Right atrium auricular region (tissue), 2 donors: Measurements from ENCODE around the gene ZNRF2. TPM values are rescaled to one million over a fixed set of nuclear protein-coding genes. Genes with fewer than 3 reads are reported as not detected.

ENCODE experiments used
- DNase-seq: peaks from one replicate; pipeline ENCODE4 v3.0.0-alpha.2; 2019; ENCODE audit warnings: low spot score
- H3K27ac ChIP-seq, 2 donors: fragments of 200-600 bp; sonication (generic); 1 replicate in 1 of 2; 2 replicates in 1 of 2; pipeline ENCODE4 v1.5.1; 2016 to 2019
- H3K27me3 ChIP-seq, 2 donors: fragments of 200-600 bp; sonication (generic); one replicate each; pipeline versions ENCODE4 v1.5.1 to v1.6.0; 2017 to 2019
- H3K36me3 ChIP-seq: fragments of 200-600 bp; sonication (generic); one replicate; pipeline ENCODE4 v1.5.1; 2016
- H3K4me1 ChIP-seq, 2 donors: fragments of 200-600 bp; sonication (generic); one replicate each; pipeline versions ENCODE4 v1.5.1 to v1.6.0; 2017 to 2019
- H3K4me3 ChIP-seq, 2 donors: fragments of 200-600 bp; sonication (generic); 1 replicate in 1 of 2; 2 replicates in 1 of 2; pipeline ENCODE4 v1.5.1; 2017 to 2019; ENCODE audit warnings: mild to moderate bottlenecking in 1 of 2, moderate library complexity in 1 of 2
- H3K9me3 ChIP-seq, 2 donors: fragments of 200-600 bp; sonication (generic); one replicate each; pipeline ENCODE4 v1.5.1; 2019
- total RNA-seq, 2 donors: library from RNA; depleted of rRNA; stranded (reverse); fragments of >200 nt; gene quantifications; one replicate each; pipeline ENCODE4 v1.1.0, GENCODE V29; 2016
- TF ChIP-seq, protein P1 (sequence below), 2 donors: fragments of 200-600 bp; sonication (generic); IDR thresholded peaks; one replicate each; pipeline ENCODE4 v1.5.1; 2019; ENCODE audit warnings: antibody characterized with exemption in 2 of 2

Gene ZNRF2
- total RNA-seq, 2 donors from 2014 or later, result 7.6 to 9.7 TPM

DNA sequence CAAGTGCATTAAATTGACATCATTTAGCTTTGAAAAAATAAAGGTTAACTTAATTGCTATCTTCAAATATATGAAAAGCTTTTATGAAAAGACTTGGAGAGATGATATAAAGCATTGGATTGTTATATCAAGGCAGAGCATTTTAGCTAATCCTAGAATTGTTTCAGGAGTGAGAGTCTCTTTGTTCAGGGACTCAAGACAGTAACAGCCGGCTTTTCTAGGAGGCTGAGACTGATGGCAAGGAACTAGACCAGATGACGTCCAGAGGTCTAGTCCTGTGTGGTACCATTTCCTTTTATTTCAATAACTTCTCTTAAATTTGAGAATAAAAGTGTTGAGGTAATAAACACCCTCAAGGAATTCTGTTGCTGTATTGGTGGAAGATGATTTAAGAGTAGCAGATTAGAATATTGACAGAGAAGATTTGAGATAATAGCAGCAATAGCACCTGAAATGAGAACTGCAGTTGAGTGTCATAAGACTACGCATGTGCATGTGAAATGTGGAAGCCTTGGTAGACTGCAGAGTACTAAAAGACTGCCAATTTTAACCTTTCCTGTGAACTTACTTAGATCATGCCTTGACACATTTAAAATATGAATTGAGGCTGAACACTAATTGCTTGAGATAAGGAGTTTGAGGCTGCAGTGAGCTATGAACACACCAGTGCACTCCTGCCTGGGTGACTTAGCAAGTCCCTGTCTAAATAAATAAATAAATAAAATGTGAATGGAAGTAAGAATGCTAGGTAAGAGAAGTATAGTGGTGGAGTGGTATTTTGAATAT is 79.6 kb downstream of the ZNRF2 start:
- TF ChIP-seq, protein P1, sequence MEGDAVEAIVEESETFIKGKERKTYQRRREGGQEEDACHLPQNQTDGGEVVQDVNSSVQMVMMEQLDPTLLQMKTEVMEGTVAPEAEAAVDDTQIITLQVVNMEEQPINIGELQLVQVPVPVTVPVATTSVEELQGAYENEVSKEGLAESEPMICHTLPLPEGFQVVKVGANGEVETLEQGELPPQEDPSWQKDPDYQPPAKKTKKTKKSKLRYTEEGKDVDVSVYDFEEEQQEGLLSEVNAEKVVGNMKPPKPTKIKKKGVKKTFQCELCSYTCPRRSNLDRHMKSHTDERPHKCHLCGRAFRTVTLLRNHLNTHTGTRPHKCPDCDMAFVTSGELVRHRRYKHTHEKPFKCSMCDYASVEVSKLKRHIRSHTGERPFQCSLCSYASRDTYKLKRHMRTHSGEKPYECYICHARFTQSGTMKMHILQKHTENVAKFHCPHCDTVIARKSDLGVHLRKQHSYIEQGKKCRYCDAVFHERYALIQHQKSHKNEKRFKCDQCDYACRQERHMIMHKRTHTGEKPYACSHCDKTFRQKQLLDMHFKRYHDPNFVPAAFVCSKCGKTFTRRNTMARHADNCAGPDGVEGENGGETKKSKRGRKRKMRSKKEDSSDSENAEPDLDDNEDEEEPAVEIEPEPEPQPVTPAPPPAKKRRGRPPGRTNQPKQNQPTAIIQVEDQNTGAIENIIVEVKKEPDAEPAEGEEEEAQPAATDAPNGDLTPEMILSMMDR (IDR thresholded peaks at IDR 0.05), result no peak
- H3K4me3 ChIP-seq, result no peak overlapping the region
- H3K27ac ChIP-seq, result no peak overlapping the region
- no peaks in the 10 kb centered on the region for H3K9me3 ChIP-seq
- H3K27me3 ChIP-seq, result no peaks in the 10 kb centered on the region
- no peaks in the 10 kb centered on the region for H3K36me3 ChIP-seq
- DNase-seq, result no peak
- H3K4me1 ChIP-seq, result no peaks in the 10 kb centered on the region

DNA sequence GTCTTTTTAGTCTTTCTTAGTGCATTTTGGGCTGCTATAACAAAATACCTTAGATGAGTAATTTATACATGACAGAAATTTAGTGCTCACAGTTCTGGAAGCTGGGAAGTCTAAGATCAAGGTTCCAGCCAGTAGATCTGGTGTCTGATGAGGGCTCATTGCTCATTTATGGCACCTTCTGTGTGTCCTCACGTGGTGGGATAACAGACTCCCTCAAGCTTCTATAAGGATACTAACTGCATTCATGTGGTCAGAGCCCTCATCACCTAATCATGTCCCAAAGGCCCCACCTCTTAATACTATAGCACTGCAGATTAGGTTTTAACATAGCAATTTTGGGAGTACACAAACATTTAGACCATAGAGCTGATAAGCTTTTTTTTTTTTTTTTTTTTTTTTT is 80.4 kb downstream of the ZNRF2 start:
- TF ChIP-seq, protein P1 (IDR thresholded peaks at IDR 0.05), result no peak

DNA sequence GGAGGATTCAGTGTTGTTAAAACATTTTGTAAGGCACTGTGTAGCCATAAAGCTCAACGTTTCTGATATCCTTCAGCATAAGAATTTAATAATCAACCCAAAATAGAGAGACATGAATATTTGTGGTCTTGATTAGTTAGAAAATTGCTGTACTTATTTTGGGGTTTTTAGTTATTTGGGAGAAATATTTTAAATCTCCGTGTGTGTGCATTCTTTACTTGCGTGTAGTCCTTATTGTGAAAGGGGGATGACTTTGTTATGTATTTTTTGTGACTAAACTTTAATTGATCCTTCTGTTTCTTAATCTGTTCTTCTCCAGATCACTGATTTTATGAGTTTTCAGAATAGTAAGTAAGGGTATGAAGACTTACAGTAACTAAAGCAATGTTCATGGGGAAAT is 81.2 kb downstream of the ZNRF2 start:
- Histone ChIP-seq H3K4me3 (no peak overlapping the region), H3K4me1 (no peaks in the 10 kb centered on the region), H3K9me3 (no peaks in the 10 kb centered on the region), H3K27me3 (no peaks in the 10 kb centered on the region), H3K36me3 (no peaks in the 10 kb centered on the region), H3K27ac (no peak overlapping the region)
- TF ChIP-seq, protein P1 (IDR thresholded peaks at IDR 0.05), result no peak
- DNase-seq, result no peak

More for the DNA sequence above, 80.4 kb downstream of the ZNRF2 start:
- H3K4me1 ChIP-seq, result no peaks in the 10 kb centered on the region
- H3K36me3 ChIP-seq, result no peaks in the 10 kb centered on the region
- no peaks in the 10 kb centered on the region for H3K27me3 ChIP-seq
- no peaks in the 10 kb centered on the region for H3K9me3 ChIP-seq
- H3K27ac ChIP-seq, result no peak overlapping the region
- no peak overlapping the region for H3K4me3 ChIP-seq
- DNase-seq, result no peak

DNA sequence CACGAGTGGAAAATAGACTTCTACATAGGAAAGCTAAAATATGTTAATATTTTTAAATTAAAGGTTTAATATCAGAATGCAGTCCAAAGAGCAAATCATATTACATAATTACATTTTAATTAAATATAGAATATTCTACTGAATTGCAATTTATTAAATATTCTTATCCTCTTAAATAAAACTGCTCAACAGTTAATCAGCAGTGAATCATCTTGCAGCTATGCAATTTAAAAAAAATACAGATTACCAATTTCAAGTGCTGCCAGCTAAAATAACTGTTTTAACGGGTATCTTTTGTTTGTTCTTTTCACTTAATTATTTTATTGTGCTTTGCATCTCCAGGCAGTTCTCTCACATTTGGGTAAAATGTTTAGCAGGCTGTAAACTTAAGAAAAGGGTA is 82.2 kb downstream of the ZNRF2 start:
- H3K36me3 ChIP-seq, result no peaks in the 10 kb centered on the region
- H3K27me3 ChIP-seq, result no peaks in the 10 kb centered on the region
- H3K4me1 ChIP-seq, result no peaks in the 10 kb centered on the region
- no peak for DNase-seq
- no peak overlapping the region for H3K4me3 ChIP-seq
- H3K9me3 ChIP-seq, result no peaks in the 10 kb centered on the region
- H3K27ac ChIP-seq, result no peak overlapping the region
- TF ChIP-seq, protein P1 (IDR thresholded peaks at IDR 0.05), result no peak

DNA sequence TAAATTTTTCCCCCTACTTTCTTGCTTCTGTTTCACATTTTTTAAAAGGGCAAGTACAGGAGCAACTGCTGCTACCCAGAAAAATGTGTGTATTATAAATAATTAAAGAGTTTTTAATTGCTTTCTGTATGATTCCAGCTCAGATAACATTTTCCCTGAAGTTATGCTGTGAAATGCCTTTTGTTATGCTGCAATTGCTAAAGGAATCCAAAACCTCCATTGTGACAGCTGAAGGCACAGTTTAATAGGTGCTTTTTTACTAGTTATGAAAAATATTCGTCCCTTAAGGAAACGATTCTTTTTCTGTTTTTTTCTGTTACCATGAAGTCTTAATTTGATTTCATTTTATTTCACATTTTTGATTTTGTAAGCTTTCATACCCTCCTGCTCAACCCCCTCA is 83.2 kb downstream of the ZNRF2 start:
- Histone ChIP-seq H3K9me3 (no peaks in the 10 kb centered on the region), H3K27ac (no peak overlapping the region), H3K36me3 (no peaks in the 10 kb centered on the region), H3K27me3 (no peaks in the 10 kb centered on the region), H3K4me3 (no peak overlapping the region), H3K4me1 (no peaks in the 10 kb centered on the region)
- TF ChIP-seq, protein P1 (IDR thresholded peaks at IDR 0.05), result no peak
- DNase-seq, result no peak

- Histone ChIP-seq H3K9me3 (no peaks in the 10 kb centered on the region), H3K27me3 (no peaks in the 10 kb centered on the region), H3K27ac (no peak overlapping the region), H3K4me1 (no peaks in the 10 kb centered on the region), H3K36me3 (no peaks in the 10 kb centered on the region), H3K4me3 (no peak overlapping the region)
- no peak for DNase-seq
- TF ChIP-seq, protein P1 (IDR thresholded peaks at IDR 0.05), result no peak
These were observed 85.5 kb downstream of the ZNRF2 start for GRCh38 chr7:30369879-30370278.
